Skeletal muscle cell (primary cell): ENCODE data around the gene CLIP4.

Experiments
- DNase-seq: peaks from one replicate; pipeline ENCODE4 v3.0.0-alpha.2; 2010; ENCODE audit warnings: low read depth
- H3K4me3 ChIP-seq: 2 replicates; pipeline ENCODE4 v1.5.1; 2011; ENCODE audit warnings: low read depth, mild to moderate bottlenecking, control low read depth, low read length, moderate library complexity

CLIP4 gene

GRCh38 chr2:29123617-29124349 lies 8.6 kb downstream of the CLIP4 start:
- DNase-seq = peak; percentile 76
- H3K4me3 ChIP-seq = no peak overlapping the region

- no peak for DNase-seq
- H3K4me3 ChIP-seq = no peak overlapping the region
Measured at GRCh38 chr2:29124504-29124903, 9.3 kb downstream of the CLIP4 start.

GRCh38 chr2:29129586-29130281 lies 14.5 kb downstream of the CLIP4 start:
- no peak overlapping the region for H3K4me3 ChIP-seq
- DNase-seq = no peak

GRCh38 chr2:29130295-29130694 lies 15.1 kb downstream of the CLIP4 start:
- peak; percentile 65 for DNase-seq
- H3K4me3 ChIP-seq = no peak overlapping the region

GRCh38 chr2:29134933-29135332 lies 19.7 kb downstream of the CLIP4 start:
- DNase-seq = no peak

GRCh38 chr2:29139152-29139551 lies 23.9 kb downstream of the CLIP4 start:
- DNase-seq = no peak
- no peak overlapping the region for H3K4me3 ChIP-seq

More at GRCh38 chr2:29134933-29135332, 19.7 kb downstream of the CLIP4 start:
- no peak overlapping the region for H3K4me3 ChIP-seq

- no peak overlapping the region for H3K4me3 ChIP-seq
- DNase-seq = no peak
Measured at GRCh38 chr2:29139731-29140130, 24.5 kb downstream of the CLIP4 start.

GRCh38 chr2:29143657-29144056 lies 28.4 kb downstream of the CLIP4 start:
- no peak overlapping the region for H3K4me3 ChIP-seq
- no peak for DNase-seq

GRCh38 chr2:29146197-29146596 lies 31.0 kb downstream of the CLIP4 start:
- H3K4me3 ChIP-seq = no peak overlapping the region
- no peak for DNase-seq

- DNase-seq = no peak
- no peak overlapping the region for H3K4me3 ChIP-seq
Measured at GRCh38 chr2:29147963-29148362, 32.7 kb downstream of the CLIP4 start.

- DNase-seq = no peak
- no peak overlapping the region for H3K4me3 ChIP-seq
Measured at GRCh38 chr2:29154610-29155009, 39.4 kb downstream of the CLIP4 start.

- no peak overlapping the region for H3K4me3 ChIP-seq
- no peak for DNase-seq
Measured at GRCh38 chr2:29155578-29155977, 40.4 kb downstream of the CLIP4 start.

- DNase-seq = no peak
- H3K4me3 ChIP-seq = no peak overlapping the region
Measured at GRCh38 chr2:29157131-29157530, 41.9 kb downstream of the CLIP4 start.

- no peak overlapping the region for H3K4me3 ChIP-seq
Measured at GRCh38 chr2:29159125-29159524, 43.9 kb downstream of the CLIP4 start.

GRCh38 chr2:29160184-29160583 lies 45.0 kb downstream of the CLIP4 start:
- no peak overlapping the region for H3K4me3 ChIP-seq
- no peak for DNase-seq

More at GRCh38 chr2:29159125-29159524, 43.9 kb downstream of the CLIP4 start:
- DNase-seq = no peak

- DNase-seq = no peak
- H3K4me3 ChIP-seq = no peak overlapping the region
Measured at GRCh38 chr2:29162204-29162928, 47.2 kb downstream of the CLIP4 start.

GRCh38 chr2:29164091-29164846 lies 49.1 kb downstream of the CLIP4 start:
- no peak overlapping the region for H3K4me3 ChIP-seq
- DNase-seq = no peak

GRCh38 chr2:29165362-29166241 lies 50.4 kb downstream of the CLIP4 start:
- DNase-seq = peak; percentile 62
- no peak overlapping the region for H3K4me3 ChIP-seq
